K562 (cell line): ENCODE data around the gene PFAS. TPM values are rescaled to one million over a fixed set of nuclear protein-coding genes. Genes with fewer than 3 reads are reported as not detected.

ENCODE experiments used
- CBX1 ChIP-seq: sonication (generic); IDR thresholded peaks from 2 replicates; pipeline ENCODE4 v1.6.1; 2016; ENCODE audit warnings: antibody characterized with exemption, low read depth, mild to moderate bottlenecking
- CXXC5 ChIP-seq: fragments of 250-450 bp; sonication (Bioruptor Pico); IDR thresholded peaks from 2 replicates; pipeline ENCODE4 v1.8.0; 2022; ENCODE audit warnings: inconsistent platforms, mild to moderate bottlenecking, moderate library complexity
- DMBX1 ChIP-seq: fragments of 250-450 bp; sonication (Bioruptor Pico); IDR thresholded peaks from 2 replicates; pipeline ENCODE4 v1.8.0; 2022; ENCODE audit warnings: inconsistent platforms, mild to moderate bottlenecking, moderate library complexity, borderline replicate concordance
- MGA ChIP-seq: fragments of 450-650 bp; IDR thresholded peaks from 2 replicates; pipeline ENCODE4 v1.6.1; 2016; ENCODE audit warnings: mild to moderate bottlenecking, moderate library complexity
- ZNF174 ChIP-seq: fragments of 250-450 bp; sonication (Bioruptor Pico); IDR thresholded peaks from 2 replicates; pipeline ENCODE4 v1.4.0; 2020; ENCODE audit warnings: mild to moderate bottlenecking
- ZNF316 ChIP-seq: fragments of 450-650 bp; IDR thresholded peaks from 2 replicates; pipeline ENCODE4 v1.6.1; 2016
- ZNF384 ChIP-seq: IDR thresholded peaks from 2 replicates; pipeline ENCODE4 v1.6.1; 2012; ENCODE audit warnings: low read depth, low read length, improper control_type of control experiment
- polyA plus RNA-seq, 8 experiments: library from polyadenylated mRNA; depleted of rRNA in 4 of 8; stranded (reverse) in 5 of 8; unstranded in 3 of 8; fragments of >200 nt; fragmentation: Nextera tagmentation in 2 of 8; fragmentation: Illumina TruSeq in 1 of 8; extraction: Ambion mirVana in 2 of 8; extraction: Trizol in 1 of 8; gene quantifications; 2 replicates each; pipeline versions ENCODE4 v1.2.1 to v1.2.3, GENCODE V29; 2011 to 2014; ENCODE audit warnings: inconsistent platforms in 1 of 8, missing spikeins in 1 of 8
- total RNA-seq, 7 experiments: library from RNA; depleted of rRNA in 6 of 7; stranded (reverse); fragments of >200 nt in 6 of 7; fragmentation: Illumina TruSeq in 2 of 7; extraction: Trizol in 2 of 7; gene quantifications; 2 replicates each; pipeline versions ENCODE4 v1.2.1 to v1.2.3, GENCODE V29; 2011 to 2021; ENCODE audit warnings: low replicate concordance in 1 of 7

Gene PFAS
- total and polyA plus RNA-seq, 9 of the 15 experiments (the other 6 are each of a cell fraction or from before 2014, with no cell fraction given), result 11.6 to 131 (median 43.9) TPM

GRCh38 chr17:8222630-8223355, 26.3 kb upstream of the PFAS start (continued):
- no peak for TF ChIP-seq MGA
- no peak for TF ChIP-seq ZNF384
- no peak; the same call in 1 of the 2 replicates for TF ChIP-seq CBX1
- TF ChIP-seq ZNF316, result no peak
- peak; percentile 92 for TF ChIP-seq CXXC5 (CRISPR knock-in tag)
- TF ChIP-seq DMBX1 (CRISPR knock-in tag), result no peak
- no peak for TF ChIP-seq ZNF174 (CRISPR knock-in tag)
